K562 (cell line): ENCODE results near the gene DLX3.

ENCODE experiments used
- CREB1 ChIP-seq, 2 experiments: sonication (generic) in 1 of 2; formaldehyde crosslinking in 1 of 2; IDR thresholded peaks; 2 replicates each; pipeline versions ENCODE4 v1.6.1 to v1.8.0; 2012 to 2022; ENCODE audit warnings: inconsistent platforms in 1 of 2, mild to moderate bottlenecking in 1 of 2, missing genetic modification reagents in 1 of 2, moderate library complexity in 1 of 2
- CTCF ChIP-seq, 3 experiments: IDR thresholded peaks in 2 of 3; conservative IDR thresholded peaks in 1 of 3; 2 replicates each; pipeline ENCODE4 v1.5.1; 2011 to 2012; ENCODE audit warnings: low read length in 3 of 3, mild to moderate bottlenecking in 3 of 3, control low read depth in 2 of 3, improper control_type of control experiment in 1 of 3, inconsistent platforms in 1 of 3, low read depth in 1 of 3, mixed read lengths in 1 of 3, moderate library complexity in 1 of 3; ENCODE audit not compliant: insufficient read depth in 2 of 3
- KDM1A ChIP-seq, 2 experiments: fragments of 450-650 bp; IDR thresholded peaks; 2 replicates each; pipeline ENCODE4 v1.6.1; 2016; ENCODE audit warnings: mild to moderate bottlenecking in 2 of 2
- ZNF41 ChIP-seq: fragments of 250-450 bp; sonication (Bioruptor Pico); conservative IDR thresholded peaks from 2 replicates; pipeline ENCODE4 v1.4.0; 2020; ENCODE audit warnings: mild to moderate bottlenecking
- ZNF518B ChIP-seq: fragments of 250-450 bp; sonication (Bioruptor Pico); IDR thresholded peaks from 2 replicates; pipeline ENCODE4 v1.5.0; 2021; ENCODE audit warnings: mild to moderate bottlenecking, moderate library complexity

GRCh38 chr17:50033316-50033715 lies 38.3 kb upstream of the DLX3 start:
- no peak for TF ChIP-seq CTCF (IDR thresholded peaks at IDR 0.05 in 2 of 3, conservative IDR thresholded peaks at IDR 0.05 in 1 of 3; ENCODE audit: insufficient read depth in 2 of 3, low read depth in 1 of 3, low read length in 3 of 3)
- no peak for TF ChIP-seq ZNF518B (CRISPR knock-in tag)
- TF ChIP-seq ZNF41 (CRISPR knock-in tag): no peak
- TF ChIP-seq CREB1 (IDR thresholded peaks at IDR 0.05): no peak
- TF ChIP-seq CREB1 (CRISPR knock-in tag; IDR thresholded peaks at IDR 0.05): no peak
- no peak for TF ChIP-seq KDM1A (IDR thresholded peaks at IDR 0.05)
